Stimulated activated CD4-positive, alpha-beta T cell treated with anti-CD3 and anti-CD28 coated beads, Interleukin-15, amount 100 ng/mL, for 48 hours (primary cell): ENCODE results near the gene SNX21.
"Not testable (repeated sequence)": the region's sequence is repeated elsewhere in the genome, so short reads cannot be mapped to it uniquely, and the experiment has no call there.

Experiments used
- DNase-seq, 2 donors: peaks; one replicate each; pipeline ENCODE4 v3.0.0-alpha.2; 2020; ENCODE audit warnings: low read depth in 2 of 2

SNX21 gene

DNA sequence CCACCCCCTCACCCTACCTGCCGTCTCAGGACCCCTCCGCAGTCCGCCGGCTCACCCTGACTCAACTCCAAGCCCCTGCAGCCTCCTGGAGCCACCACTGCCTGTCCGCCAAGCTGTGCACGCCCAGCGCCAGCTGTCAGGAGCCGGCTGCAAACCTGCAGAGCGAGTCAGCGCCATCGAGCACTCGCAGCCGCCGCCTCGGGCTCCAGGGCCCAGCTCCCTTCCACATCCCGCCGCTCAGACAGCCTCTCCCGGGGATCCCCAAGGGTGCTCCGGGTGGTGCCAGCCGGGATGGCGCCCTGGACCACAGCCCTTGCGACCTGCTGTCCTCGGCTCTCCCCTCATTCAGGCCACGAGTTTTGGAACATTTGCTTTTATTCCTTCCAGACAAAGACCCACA, 10.7 kb upstream of the SNX21 start:
- no peak for DNase-seq

DNA sequence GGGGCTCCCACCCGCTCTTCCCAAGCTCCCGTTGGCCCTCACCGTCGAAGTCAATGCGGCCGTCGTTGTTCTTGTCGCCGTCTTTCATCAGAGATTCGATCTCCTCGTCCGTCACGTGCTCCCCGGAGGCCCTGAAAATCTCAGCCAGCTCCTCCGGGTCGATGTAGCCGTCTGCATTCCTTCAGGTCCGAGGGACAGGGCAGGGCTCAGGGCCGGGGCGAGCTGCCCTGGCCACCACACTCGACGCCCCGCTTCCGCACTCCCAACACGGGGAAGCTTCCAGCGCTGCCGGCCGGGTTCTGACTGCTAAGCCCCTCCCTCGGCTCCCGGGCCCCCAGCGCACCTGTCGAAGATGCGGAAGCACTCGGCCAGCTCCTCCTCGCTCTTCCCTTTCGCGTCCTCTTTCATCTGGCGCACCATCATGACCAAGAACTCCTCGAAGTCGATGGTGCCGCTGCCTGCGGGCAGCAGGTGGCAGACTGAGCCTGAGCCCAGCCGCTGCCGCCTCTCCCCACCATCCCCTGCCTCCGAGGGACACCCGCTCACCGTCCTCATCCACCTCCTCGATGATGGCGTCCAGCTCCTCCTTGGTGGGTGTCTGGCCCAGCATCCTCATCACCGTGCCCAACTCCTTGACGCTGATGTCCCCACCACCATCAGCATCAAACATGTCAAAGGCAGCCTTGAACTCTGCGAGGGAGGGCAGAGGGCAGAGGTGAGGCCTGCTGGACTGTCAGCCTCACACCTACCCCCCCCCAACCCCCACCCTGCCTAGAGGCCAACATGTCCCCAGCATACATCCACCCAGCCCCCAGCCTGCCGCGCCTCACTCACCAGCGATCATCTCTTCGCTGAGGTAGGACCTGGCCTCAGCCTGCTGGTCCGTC, 9.4 kb upstream of the SNX21 start:
- DNase-seq = peak; percentile 28 to 34

DNA sequence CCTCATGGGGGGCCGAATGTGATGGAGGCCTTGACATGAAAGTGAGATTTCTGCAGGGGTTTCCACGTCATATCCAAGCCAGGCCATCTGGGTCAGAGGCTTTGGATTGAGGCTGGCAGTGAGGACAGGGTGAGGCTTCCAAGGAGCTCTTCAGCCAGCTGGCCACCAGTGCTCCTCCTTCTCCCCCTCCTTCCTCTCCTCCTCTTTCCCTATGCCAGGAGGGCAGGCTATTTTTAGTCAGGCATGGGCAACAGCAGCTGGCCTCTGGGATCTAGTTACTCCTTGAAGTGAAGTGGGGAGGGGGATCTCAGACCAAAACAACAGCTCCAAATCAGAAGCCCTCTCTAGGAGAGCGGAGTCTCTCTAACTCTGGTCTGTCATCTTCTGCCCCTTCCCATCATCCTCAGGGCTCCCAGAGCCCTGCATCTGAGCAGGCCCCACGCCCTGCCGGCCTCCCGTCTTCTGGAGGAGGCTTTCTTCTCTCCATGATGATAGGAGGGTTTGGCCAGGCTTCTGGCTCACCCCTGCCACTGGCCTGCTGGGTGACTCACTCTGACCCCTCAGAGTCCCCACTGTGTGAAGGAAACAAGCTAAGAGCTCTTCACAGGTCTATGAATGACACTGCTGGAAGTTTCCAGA, 7.1 kb upstream of the SNX21 start:
- no peak for DNase-seq

DNA sequence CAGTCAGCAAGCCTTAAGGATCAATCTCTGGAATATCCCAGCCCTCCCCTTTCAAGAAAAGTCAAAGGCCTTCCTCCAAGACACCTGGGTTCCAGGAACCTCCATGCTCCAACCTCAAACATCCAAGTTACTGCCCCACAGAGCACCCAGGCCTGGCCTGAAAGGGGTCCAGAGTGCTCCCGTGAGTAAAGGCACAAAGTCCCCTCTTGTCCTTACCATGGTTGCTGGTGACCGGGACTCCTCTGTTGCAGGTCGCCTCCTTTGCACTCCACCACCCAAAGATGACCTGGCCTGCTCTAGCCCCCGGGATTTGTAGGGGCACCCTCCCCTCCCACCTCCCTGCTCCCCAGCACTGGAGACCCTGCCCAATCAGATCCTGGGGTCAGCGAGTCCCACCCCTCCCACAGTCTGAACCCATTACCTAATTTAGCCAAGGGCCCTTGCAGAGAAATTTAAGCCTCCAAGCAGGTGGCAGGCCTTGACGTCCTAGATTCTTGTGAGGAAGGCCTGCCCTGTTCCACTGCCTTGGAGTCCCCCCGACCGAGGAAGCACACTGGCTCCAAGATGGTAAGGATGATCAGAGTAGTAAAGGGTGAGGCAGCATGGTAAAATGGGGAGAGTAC, 6.5 kb upstream of the SNX21 start, which contains the start of gene TNNC2:
Gene TNNC2, minus strand, starts transcription at position 283 of the 623 bp plus-strand sequence. Its CDS starts 64 bp downstream, at position 219.
- no peak for DNase-seq

DNA sequence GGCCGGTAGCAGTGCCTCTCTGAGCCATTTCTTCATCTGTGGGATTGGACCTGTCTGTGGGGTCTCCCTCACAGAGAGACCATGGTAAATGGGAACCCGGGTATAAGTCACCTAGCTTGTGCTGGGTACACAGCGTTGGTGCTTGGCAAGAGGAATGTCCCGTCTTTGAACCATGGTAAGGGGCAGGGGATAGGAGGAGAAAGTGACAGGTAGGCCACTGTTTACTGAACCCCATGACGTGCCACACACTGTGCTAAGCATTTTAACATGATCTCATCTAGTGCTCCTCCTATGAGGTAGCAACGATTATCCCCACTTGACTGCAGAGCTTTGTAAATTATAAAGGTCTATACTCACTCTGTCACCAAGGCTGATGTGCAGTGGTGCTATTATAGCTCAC, 5.9 kb upstream of the SNX21 start:
- DNase-seq = no peak

DNA sequence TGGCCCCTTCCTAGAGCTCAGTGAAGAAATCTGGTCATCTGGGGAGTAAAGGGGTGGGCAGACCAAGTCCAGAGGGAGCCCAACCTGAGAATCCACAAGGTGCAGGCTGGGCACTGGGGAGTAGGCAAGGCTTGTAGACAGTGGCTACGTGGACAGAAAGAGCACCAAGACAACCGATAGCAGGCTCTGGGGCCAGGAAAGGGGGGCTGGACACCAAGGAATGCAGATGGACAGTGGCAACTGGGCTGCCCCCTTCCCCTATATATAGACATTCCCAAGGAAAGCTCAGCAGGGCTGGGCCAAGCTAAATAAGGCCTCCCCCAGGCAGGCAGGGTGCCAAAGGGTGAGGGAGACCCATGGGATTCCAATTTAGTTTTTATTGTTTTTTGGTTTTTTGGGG, 5.0 kb upstream of the SNX21 start:
- DNase-seq = no peak

DNA sequence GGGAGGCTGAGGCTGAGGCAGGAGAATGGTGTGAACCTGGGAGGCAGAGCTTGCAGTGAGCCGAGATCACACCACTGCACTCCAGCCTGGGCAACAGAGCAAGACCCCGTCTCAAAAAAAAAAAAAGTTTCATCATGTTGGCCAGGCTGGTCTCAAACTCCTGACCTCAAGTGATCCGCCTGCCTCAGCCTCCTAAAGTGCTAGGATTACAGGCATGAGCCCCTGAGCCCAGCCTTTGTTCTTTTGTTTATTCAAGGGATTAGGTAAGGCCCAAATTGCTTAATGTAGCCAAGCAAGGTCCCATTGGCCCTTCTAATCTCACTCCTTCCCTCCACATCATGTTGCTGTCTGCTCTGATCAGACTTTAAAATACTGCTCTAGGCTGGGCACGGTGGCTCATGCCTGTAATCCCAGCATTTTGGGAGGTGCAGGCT, 3.9 kb upstream of the SNX21 start:
- DNase-seq = not testable (repeated sequence)

DNA sequence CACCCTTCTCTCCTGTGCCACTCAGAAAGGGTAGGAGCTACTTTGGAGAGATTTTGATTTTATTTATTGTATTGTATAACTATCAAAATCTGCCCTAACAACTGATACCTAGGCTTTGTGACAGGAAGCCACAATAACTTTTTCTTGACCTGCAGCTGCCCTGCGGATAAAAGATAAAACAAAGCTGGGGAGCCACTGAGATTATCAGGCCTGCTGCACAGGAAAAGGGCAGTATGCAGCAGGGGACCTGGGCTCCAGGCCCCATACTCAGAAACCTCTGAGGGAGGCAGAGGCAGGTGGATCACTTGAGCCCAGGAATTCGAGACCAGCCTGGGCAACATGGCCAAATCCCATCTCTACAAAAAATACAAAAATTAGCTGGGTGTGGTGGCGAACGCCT, 980 bp upstream of the SNX21 start:
- no peak for DNase-seq

DNA sequence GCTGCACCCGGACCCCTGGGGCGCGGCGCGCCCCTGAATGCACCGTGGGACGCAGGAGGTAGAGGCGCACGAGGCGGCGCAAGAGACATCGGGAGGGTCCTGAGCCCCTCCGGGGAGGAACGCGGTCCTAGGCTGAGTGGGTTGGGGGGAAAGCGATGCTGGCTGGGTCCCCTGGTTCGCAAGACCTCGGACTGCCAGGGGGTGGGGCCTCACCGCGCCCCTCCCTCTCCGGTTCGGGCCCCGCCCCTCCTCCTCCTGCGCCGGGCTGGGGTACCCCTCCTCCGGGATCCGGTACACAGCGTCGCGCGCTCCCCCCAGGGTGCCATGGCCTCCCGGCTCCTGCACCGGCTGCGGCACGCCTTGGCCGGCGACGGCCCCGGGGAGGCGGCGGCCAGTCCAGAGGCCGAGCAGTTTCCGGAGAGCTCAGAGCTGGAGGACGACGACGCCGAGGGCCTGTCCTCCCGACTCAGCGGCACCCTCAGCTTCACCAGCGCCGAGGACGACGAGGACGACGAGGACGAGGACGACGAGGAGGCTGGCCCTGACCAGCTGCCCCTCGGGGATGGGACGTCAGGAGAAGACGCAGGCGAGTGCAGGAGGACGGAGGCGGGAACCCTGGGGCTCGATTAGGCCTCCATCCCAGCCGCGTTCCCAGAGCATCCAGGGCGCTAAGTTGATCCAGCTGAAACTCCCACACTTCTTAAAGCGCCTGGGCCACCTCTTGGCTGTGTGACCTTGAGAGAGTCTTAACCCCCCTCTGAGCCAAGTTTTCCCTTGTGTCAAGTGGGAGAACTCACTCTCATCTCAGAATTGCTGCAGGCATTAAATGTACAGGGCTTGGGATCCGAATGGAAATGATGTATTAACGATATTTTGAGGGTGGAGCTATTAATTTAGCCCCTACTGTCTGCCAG, 541 bp downstream of the SNX21 start:
- DNase-seq = peak in 1 of 2 donors; percentile 28

DNA sequence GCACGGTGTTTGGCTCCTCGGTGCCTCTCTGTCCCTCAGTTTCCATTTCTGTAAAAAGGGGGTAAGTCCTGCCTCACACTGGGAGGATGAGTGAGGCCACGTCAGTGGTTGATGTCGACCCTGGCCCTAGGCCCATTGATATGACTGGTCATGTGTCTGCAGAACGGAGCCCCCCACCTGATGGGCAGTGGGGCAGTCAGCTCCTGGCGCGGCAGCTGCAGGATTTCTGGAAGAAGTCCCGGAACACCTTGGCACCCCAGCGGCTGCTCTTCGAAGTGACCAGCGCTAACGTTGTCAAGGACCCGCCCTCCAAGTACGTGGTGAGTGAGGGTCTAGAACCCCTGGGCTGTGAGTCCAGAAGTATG, 1.2 kb downstream of the SNX21 start:
- no peak for DNase-seq

DNA sequence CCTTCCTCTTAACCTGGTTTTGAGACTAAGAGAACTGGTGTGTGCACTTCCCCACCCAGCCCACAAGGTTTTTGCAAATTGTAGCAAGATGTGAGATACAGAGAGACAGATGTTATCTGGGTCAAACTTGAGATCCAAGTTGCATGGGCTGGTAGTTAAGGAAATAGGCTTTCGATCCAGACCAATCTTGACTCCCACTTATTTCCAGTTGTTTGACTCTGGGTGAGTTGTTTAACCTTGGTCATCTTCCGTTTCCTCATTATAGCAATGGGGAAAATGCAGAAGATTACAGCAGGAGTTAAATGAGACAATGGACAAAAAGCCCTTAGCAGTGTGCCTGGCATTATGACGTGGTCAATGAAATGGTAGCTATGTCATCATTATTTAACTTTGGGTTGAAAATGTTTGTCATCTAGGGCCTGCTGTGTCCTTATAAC, 1.7 kb downstream of the SNX21 start:
- DNase-seq = no peak

DNA sequence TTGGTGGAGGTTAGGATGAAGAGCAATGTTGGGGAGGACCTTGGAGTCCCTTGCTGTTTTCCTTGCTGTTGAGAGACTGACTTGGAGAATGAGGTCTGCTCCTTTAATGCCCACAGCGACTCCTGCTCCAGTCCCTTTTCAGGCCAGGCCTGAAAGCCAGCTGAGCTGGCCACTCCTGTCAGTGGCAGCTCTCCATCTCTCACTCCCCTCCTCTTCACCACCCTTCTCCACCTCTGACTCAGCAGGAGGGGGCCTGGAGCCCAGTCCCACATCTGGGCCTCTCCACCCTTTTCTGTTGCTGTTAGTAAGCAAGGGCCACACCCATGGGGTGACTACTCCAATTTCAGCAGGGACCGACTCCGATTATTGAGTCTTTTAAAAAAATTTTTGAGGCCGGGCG, 2.2 kb downstream of the SNX21 start:
- no peak for DNase-seq

DNA sequence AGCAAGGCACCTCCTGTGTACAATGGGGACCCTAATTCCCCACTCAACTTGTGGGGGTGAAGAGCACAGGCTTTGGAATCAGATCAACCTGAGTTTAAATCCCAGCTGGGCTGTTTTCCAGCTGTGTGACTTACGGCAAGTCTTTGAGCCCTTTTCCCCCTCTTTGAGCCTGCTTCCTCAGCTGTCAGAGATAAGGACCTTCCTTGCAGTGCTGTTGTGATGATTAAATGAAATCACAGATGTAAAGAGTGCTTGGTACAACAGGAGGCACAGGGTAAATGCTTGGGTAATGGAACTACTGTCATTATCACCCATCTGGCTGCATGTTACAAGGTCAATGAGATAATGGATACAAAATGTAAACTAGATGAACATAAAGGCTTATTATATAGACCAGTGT, 3.2 kb downstream of the SNX21 start:
- no peak for DNase-seq

DNA sequence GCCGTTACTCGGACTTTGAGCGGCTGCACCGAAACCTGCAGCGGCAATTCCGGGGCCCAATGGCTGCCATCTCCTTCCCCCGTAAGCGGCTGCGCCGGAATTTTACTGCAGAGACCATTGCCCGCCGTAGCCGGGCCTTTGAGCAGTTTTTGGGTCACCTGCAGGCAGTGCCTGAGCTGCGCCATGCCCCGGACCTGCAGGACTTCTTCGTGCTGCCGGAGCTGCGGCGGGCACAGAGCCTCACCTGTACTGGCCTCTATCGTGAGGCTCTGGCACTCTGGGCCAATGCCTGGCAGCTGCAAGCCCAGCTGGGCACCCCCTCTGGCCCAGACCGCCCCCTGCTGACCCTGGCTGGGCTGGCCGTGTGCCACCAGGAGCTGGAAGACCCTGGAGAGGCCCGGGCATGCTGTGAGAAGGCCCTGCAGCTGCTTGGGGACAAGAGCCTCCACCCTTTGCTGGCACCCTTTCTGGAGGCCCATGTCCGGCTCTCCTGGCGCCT, 7.2 kb downstream of the SNX21 start:
- DNase-seq = no peak

DNA sequence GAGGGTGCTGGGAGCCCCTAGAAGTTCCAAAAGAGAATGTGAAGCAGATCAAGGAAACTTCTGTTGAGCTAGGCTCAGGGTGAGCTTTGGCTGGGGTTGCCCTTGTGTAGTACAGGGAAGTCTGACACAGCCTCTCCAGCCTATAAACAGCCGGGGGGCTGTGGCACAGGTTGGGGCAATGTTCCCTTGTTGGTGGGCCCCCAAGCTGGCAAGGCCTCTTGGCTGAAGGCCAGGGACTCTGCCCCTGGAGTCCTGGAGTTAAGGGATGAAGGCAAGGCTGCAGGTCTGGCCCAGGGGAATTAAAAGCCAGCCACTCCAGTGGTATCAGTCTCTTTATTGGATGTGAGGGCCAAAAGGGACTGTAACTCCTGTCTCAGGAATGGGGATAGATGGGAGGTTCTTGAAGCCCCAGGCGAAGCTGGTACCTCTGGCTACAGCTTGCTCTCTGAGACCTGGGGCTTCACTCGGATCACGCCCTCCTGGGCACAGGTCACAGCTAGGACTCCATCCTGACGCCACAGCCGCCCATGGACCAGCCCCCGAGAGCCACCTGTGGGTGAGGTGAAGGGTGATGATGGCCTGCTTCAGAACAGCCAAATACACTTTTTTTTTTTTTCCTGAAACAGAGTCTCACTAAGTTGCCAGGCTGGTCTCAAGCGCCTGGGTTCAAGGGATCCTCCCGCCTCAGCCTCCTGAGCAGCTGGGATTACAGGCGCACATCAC, 8.0 kb downstream of the SNX21 start:
- DNase-seq = no peak

DNA sequence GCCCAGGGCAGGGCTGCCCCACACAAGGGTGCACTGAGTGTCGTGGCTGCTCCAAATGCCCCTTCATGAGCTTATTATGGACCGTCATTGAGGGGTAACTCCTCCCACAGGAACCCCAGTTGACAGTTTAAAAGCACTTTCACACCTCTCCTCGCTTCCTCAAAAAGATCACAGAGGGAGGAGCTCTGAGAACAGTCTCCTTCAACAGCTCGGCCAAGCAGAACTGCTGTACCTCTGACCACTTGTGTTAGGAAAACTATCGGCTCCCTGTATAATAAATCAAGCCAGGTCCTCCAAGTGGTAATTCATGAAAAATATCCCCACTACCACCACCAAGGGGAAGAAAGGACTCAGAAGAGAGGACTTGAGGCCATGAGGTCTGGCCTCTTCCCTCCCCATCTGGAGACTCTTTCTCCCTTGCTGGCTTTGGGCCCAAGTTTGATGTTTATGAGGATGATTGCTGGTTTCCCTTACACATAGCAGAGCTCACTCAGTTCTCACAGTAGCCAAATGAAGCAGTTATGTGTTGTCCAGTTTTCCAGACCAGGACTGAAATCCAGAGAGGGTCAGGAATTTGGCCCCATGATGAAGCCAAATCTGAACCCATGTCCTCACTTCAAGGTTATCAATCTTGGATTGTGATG, 8.7 kb downstream of the SNX21 start:
- DNase-seq = no peak

DNA sequence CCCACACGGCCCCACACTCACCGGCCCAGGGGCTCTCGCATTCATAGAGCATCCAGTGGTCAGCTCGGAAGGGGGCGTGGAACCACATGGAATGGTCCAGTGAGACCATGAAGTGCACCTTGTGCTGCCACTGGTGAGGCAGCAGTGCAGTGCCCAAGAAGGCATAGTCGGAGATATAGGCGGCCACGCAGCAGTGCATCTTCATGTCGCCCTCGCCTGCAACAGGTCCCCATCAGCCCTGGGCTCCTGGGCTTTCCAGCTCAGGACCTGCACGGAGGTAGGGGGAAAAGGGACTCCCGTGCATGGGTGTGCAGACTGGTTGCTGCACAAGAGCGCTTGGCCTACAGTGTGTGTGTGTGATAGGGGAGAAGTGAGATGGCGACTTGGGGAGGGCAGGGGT, 9.9 kb downstream of the SNX21 start:
- no peak for DNase-seq

DNA sequence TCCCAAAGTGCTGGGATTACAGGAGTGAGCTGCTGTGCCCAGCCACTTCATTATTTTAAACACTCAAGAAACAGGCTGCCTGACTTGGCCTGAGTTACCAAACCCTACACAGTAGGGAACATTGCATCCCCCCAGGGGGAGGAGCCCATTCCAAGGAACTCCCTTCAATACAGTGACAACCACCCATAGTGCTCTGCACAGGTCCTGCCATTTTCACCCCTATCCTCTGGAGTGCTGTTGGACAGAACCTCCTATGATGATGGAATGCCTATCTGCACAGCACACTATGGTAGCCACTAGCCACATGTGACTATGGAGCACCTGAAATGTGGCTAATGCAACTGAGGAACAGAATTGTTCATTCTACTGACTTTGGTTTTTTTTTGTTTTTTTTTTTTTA, 11.9 kb downstream of the SNX21 start:
- no peak for DNase-seq

DNA sequence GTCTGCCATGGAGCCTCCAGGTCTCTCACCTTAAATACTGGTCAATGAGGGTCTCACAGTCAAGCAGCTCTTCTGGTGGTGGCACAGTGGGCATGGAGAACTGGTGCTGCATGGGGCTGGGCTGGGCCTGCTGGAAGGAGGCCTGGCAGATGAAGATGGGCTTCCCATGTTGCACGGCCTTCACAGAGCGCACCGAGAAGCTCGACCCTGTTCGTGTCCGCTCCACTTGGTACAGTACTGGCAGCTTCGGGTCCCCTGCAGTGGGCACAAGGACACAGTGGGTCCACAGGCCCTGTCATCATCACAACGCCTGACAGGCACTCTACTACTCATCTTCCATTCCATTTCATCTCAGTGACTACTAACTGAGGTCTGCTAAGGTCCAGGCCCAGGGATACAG, 14.8 kb downstream of the SNX21 start:
- DNase-seq = no peak

DNA sequence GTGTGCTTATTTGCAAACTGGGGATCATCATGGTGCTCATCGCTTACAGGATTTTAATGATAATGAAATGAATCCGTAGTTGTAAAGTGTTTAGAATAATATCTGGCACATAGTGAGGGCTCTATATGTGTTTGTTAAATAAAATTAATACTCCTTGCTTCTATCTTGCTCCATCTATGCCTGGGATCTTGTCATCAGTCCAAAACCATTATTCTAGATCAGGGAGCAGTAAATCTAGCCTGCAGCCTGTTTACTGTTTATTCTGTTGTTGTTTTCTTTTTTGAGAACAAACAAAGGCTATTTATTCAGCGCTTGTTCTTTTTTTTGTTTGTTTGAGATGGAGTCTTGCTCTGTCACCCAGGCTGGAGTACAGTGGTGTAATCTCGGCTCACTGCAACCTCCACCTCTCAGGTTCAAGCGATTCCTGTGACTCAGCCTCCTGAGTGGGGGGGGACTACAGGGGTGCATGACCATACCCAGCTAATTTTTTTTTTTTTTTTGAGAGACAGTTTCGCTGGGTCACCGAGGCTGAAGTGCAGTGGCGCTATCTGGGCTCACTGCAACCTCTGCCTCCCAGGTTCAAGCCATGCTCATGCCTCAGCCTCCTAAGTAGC, 15.5 kb downstream of the SNX21 start:
- no peak for DNase-seq
